ENCODE results near the gene RAB11FIP4.

DNA sequence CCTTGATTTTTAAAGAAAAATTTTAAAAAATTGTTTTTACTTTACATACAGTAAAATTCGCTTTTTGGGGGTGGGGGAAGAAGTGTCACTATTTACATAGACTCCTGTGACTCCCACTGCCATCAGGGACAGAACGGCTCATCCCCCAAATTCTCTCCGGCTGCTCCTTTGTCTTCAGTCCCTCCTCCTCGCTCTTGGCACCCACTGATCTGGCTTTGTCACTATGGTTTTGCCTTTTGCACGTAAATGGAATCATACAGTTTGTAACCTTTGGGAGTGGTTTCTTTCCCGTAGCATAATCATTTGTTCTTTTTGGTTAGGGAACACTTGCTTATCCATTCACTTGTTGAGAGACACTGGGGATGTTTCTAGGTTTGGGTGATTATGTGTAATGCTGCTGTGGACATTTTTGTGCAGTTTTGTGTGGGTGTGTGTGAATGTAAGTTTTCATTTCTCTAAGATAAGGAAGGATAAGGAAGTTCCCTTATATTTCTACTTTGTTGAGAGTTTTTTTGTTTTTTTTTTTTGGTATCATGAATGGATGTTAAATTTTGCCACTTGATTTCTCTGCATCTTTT lies 27.4 kb downstream of the RAB11FIP4 start:
- TF ChIP-seq, protein P1, sequence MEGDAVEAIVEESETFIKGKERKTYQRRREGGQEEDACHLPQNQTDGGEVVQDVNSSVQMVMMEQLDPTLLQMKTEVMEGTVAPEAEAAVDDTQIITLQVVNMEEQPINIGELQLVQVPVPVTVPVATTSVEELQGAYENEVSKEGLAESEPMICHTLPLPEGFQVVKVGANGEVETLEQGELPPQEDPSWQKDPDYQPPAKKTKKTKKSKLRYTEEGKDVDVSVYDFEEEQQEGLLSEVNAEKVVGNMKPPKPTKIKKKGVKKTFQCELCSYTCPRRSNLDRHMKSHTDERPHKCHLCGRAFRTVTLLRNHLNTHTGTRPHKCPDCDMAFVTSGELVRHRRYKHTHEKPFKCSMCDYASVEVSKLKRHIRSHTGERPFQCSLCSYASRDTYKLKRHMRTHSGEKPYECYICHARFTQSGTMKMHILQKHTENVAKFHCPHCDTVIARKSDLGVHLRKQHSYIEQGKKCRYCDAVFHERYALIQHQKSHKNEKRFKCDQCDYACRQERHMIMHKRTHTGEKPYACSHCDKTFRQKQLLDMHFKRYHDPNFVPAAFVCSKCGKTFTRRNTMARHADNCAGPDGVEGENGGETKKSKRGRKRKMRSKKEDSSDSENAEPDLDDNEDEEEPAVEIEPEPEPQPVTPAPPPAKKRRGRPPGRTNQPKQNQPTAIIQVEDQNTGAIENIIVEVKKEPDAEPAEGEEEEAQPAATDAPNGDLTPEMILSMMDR (IDR thresholded peaks at IDR 0.05) = no peak
- no peak for TF ChIP-seq POLR2A (IDR thresholded peaks at IDR 0.05)
